Neuronal stem cell (in vitro differentiated cells): ENCODE results near the gene ASH1L.

Source experiments
- DNase-seq: peaks from one replicate; pipeline ENCODE4 v3.0.0-alpha.2; 2013; ENCODE audit warnings: low spot score
- H2AFZ ChIP-seq: one replicate; pipeline ENCODE4 v1.6.1; 2013; ENCODE audit warnings: mild to moderate bottlenecking, low read length, inconsistent platforms
- H2AK5ac ChIP-seq: 2 replicates; pipeline ENCODE4 v1.6.1; 2013; ENCODE audit warnings: low read depth, mild to moderate bottlenecking, inconsistent platforms, low read length, moderate library complexity, mixed read lengths
- H2BK120ac ChIP-seq: 2 replicates; pipeline ENCODE4 v1.6.1; 2013; ENCODE audit warnings: low read depth, mild to moderate bottlenecking, inconsistent platforms, low read length, moderate library complexity, mixed read lengths
- H2BK12ac ChIP-seq: one replicate; pipeline ENCODE4 v1.6.1; 2013; ENCODE audit warnings: low read length, inconsistent platforms
- H2BK15ac ChIP-seq: 2 replicates; pipeline ENCODE4 v1.6.1; 2013; ENCODE audit warnings: mild to moderate bottlenecking, low read length, inconsistent platforms, mixed read lengths
- H2BK5ac ChIP-seq: one replicate; pipeline ENCODE4 v1.6.1; 2013; ENCODE audit warnings: inconsistent platforms, mild to moderate bottlenecking, low read length, moderate library complexity
- H3K14ac ChIP-seq: one replicate; pipeline ENCODE4 v1.6.1; 2013; ENCODE audit warnings: low read length, inconsistent platforms
- H3K18ac ChIP-seq: 2 replicates; pipeline ENCODE4 v1.6.1; 2013; ENCODE audit warnings: low read length, inconsistent platforms
- H3K23ac ChIP-seq: 2 replicates; pipeline ENCODE4 v1.6.1; 2013; ENCODE audit warnings: low read depth, mild to moderate bottlenecking, mixed read lengths, low read length, inconsistent platforms; ENCODE audit not compliant: poor library complexity
- H3K27ac ChIP-seq: replicated peaks from 3 replicates; pipeline ENCODE4 v1.5.1; 2013; ENCODE audit warnings: low read length, inconsistent platforms
- H3K27me3 ChIP-seq, 3 experiments: 2 replicates each; pipeline ENCODE4 v1.6.1; 2013; ENCODE audit warnings: low read length in 3 of 3, mild to moderate bottlenecking in 2 of 3, inconsistent platforms in 1 of 3, low read depth in 1 of 3, mixed read lengths in 1 of 3, moderate library complexity in 1 of 3; ENCODE audit not compliant: control insufficient read depth in 3 of 3, insufficient read depth in 3 of 3
- H3K36me3 ChIP-seq, 2 donors: replicated peaks in 1 of 2; 2 replicates each; pipeline ENCODE4 v1.6.1; 2013; ENCODE audit warnings: low read length in 2 of 2; ENCODE audit not compliant: control insufficient read depth in 2 of 2, insufficient read depth in 2 of 2
- H3K4ac ChIP-seq: 2 replicates; pipeline ENCODE4 v1.6.1; 2013; ENCODE audit warnings: inconsistent platforms, mild to moderate bottlenecking, low read length, moderate library complexity
- H3K4me1 ChIP-seq, 2 donors: 1 replicate in 1 of 2; 2 replicates in 1 of 2; pipeline ENCODE4 v1.6.1; 2013; ENCODE audit warnings: low read length in 2 of 2, low read depth in 1 of 2; ENCODE audit not compliant: control insufficient read depth in 2 of 2, insufficient read depth in 1 of 2
- H3K4me2 ChIP-seq: one replicate; pipeline ENCODE4 v1.6.1; 2013; ENCODE audit warnings: mild to moderate bottlenecking, low read length, inconsistent platforms; ENCODE audit not compliant: insufficient read depth, poor library complexity, severe bottlenecking
- H3K4me3 ChIP-seq, 2 donors: 2 replicates each; pipeline ENCODE4 v1.5.1; 2013; ENCODE audit warnings: low read length in 2 of 2, mild to moderate bottlenecking in 2 of 2, inconsistent platforms in 1 of 2, moderate library complexity in 1 of 2
- H3K79me1 ChIP-seq: one replicate; pipeline ENCODE4 v1.6.1; 2013; ENCODE audit warnings: low read depth, mild to moderate bottlenecking, inconsistent platforms, low read length, moderate library complexity
- H3K9ac ChIP-seq: one replicate; pipeline ENCODE4 v1.6.1; 2013; ENCODE audit warnings: mild to moderate bottlenecking, low read depth, low read length, inconsistent platforms; ENCODE audit not compliant: poor library complexity
- H3K9me3 ChIP-seq, 2 donors: replicated peaks in 1 of 2; 2 replicates each; pipeline versions ENCODE3 to v1.6.1; 2013; ENCODE audit warnings: low read length in 2 of 2, mild to moderate bottlenecking in 2 of 2, inconsistent platforms in 1 of 2, low read depth in 1 of 2, mixed read lengths in 1 of 2, moderate library complexity in 1 of 2; ENCODE audit not compliant: control insufficient read depth in 2 of 2, insufficient read depth in 1 of 2
- H4K8ac ChIP-seq: one replicate; pipeline ENCODE4 v1.6.1; 2013; ENCODE audit warnings: low read depth, mild to moderate bottlenecking, inconsistent platforms, low read length, moderate library complexity
- H4K91ac ChIP-seq: one replicate; pipeline ENCODE4 v1.6.1; 2013; ENCODE audit warnings: low read length, low read depth, mild to moderate bottlenecking, inconsistent platforms; ENCODE audit not compliant: poor library complexity
- WGBS, 2 donors: extraction: QIAGEN DNeasy Blood & Tissue Kit; methylation state at CpG; one replicate each; pipeline ENCODE4 v1.1.7; 2013; ENCODE audit warnings: missing lambda C conversion rate in 2 of 2, mixed read lengths in 1 of 2; ENCODE audit not compliant: insufficient read length in 2 of 2, insufficient replicate concordance in 1 of 2; ENCODE audit errors: extremely low coverage in 2 of 2; 5-methylcytosine and 5-hydroxymethylcytosine counted together

Gene ASH1L

GRCh38 chr1:155526356-155526755, 36.2 kb downstream of the ASH1L start:
- WGBS, 2 donors = no CpG with 5 or more reads among the region's 1 CpG
- H2BK12ac ChIP-seq = no peak overlapping the region
- no peak overlapping the region for H3K18ac ChIP-seq
- H3K4ac ChIP-seq = no peak overlapping the region
- H2BK120ac ChIP-seq = no peak overlapping the region
- H3K4me3 ChIP-seq = no peak overlapping the region
- no peak overlapping the region for H2BK15ac ChIP-seq
- H4K91ac ChIP-seq = no peak overlapping the region
- no peak overlapping the region for H2BK5ac ChIP-seq
- peaks cover 0 to 2% of the 10 kb centered on the region in 2 donors for H3K36me3 ChIP-seq
- no peak overlapping the region for H3K4me2 ChIP-seq
- no peak overlapping the region for H4K8ac ChIP-seq
- peaks cover 3% of the 10 kb centered on the region for H3K79me1 ChIP-seq
- no peak overlapping the region for H3K14ac ChIP-seq
- no peak overlapping the region for H2AFZ ChIP-seq
- H3K27me3 ChIP-seq = no peaks in the 10 kb centered on the region
- H3K9ac ChIP-seq = no peak overlapping the region
- DNase-seq = no peak
- H2AK5ac ChIP-seq = no peak overlapping the region
- no peaks in the 10 kb centered on the region for H3K9me3 ChIP-seq
- no peak overlapping the region for H3K23ac ChIP-seq
- H3K4me1 ChIP-seq = no peaks in the 10 kb centered on the region
- H3K27ac ChIP-seq = no peak overlapping the region

DNA sequence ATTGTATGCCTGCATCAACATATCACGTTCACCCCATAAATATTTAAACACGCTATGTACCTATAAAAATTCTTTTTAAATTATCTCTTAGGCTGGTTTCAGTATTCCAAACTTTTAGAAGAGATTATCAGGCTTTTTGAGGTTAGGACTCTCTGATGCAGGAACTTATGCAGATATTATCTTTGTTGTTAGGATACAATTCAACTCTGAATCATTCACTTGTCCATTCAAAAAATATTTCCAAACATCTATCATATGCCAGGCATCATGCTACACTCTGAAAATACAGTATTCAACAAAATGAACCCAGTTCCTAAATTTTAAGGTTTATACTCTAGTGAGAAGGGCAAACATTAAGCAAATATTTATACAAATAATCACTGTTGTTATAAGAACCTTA, 40.5 kb downstream of the ASH1L start:
- 100% methylated on average over 2 of the region's 2 CpGs; no CpG with 5 or more reads in 1 of the 2 donors for WGBS, 2 donors
- H4K91ac ChIP-seq = no peak overlapping the region

DNA sequence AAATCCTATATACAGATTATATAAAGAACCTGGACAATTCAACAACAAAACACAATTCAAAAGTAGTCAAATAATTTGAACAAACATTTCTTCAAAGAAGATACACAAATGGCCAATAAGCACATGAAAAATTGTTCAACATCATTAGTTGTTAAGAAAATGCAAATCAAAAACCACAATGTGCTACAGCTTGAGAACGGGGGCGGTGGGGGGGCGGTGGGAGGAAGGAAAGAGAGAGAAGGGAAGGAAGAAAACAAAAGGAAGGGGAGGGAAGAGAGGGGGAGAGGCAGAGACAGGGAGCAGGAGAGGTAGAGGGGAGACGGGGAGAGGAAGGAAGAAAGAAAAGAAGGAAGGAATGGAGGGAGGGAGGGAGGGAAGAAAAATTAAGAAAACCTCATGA, 44.1 kb downstream of the ASH1L start:
- Histone ChIP-seq H3K36me3 (peaks cover 0 to 30% of the 10 kb centered on the region in 2 donors), H2BK12ac (no peak overlapping the region), H3K27me3 (no peaks in the 10 kb centered on the region), H2BK5ac (no peak overlapping the region), H3K14ac (no peak overlapping the region), H2BK120ac (no peak overlapping the region), H3K4me2 (no peak overlapping the region), H3K27ac (no peak overlapping the region), H3K18ac (no peak overlapping the region), H4K8ac (no peak overlapping the region), H3K4ac (no peak overlapping the region), H3K23ac (no peak overlapping the region), H2AFZ (no peak overlapping the region), H2AK5ac (no peak overlapping the region), H3K4me1 (no peaks in the 10 kb centered on the region), H2BK15ac (no peak overlapping the region), H4K91ac (no peak overlapping the region), H3K4me3 (no peak overlapping the region), H3K9me3 (peaks cover 0 to 5% of the 10 kb centered on the region in 2 donors), H3K9ac (no peak overlapping the region), H3K79me1 (peaks cover 4% of the 10 kb centered on the region)
- 100% methylated on average over 1 of the region's 4 CpGs; no CpG with 5 or more reads in 1 of the 2 donors for WGBS, 2 donors
- no peak for DNase-seq

More for the DNA sequence above, 40.5 kb downstream of the ASH1L start:
- no peaks in the 10 kb centered on the region for H3K4me1 ChIP-seq
- no peak overlapping the region for H2AK5ac ChIP-seq
- peaks cover 0 to 24% of the 10 kb centered on the region in 2 donors for H3K36me3 ChIP-seq
- H4K8ac ChIP-seq = no peak overlapping the region
- no peak overlapping the region for H2BK12ac ChIP-seq
- no peak overlapping the region for H3K4me3 ChIP-seq
- no peaks in the 10 kb centered on the region for H3K27me3 ChIP-seq
- H3K9me3 ChIP-seq = peaks cover 0 to 4% of the 10 kb centered on the region in 2 donors
- no peak overlapping the region for H3K14ac ChIP-seq
- H2BK120ac ChIP-seq = no peak overlapping the region
- no peak overlapping the region for H3K4me2 ChIP-seq
- no peak overlapping the region for H3K9ac ChIP-seq
- no peak overlapping the region for H3K18ac ChIP-seq
- no peak overlapping the region for H3K4ac ChIP-seq
- no peak overlapping the region for H2BK15ac ChIP-seq
- H3K79me1 ChIP-seq = peaks cover 3% of the 10 kb centered on the region
- H3K27ac ChIP-seq = no peak overlapping the region
- no peak for DNase-seq
- H2BK5ac ChIP-seq = no peak overlapping the region
- H2AFZ ChIP-seq = no peak overlapping the region
- H3K23ac ChIP-seq = no peak overlapping the region

- H3K27ac ChIP-seq = no peak overlapping the region
- H2BK120ac ChIP-seq = no peak overlapping the region
- H3K4me3 ChIP-seq = no peak overlapping the region
- no peak overlapping the region for H2BK15ac ChIP-seq
- H3K79me1 ChIP-seq = peaks cover 8% of the 10 kb centered on the region
- H3K4ac ChIP-seq = no peak overlapping the region
- no CpG with 5 or more reads among the region's 14 CpGs for WGBS, 2 donors
- H3K4me2 ChIP-seq = no peak overlapping the region
- DNase-seq = no peak
- H3K14ac ChIP-seq = no peak overlapping the region
- no peak overlapping the region for H2AFZ ChIP-seq
- no peak overlapping the region for H2BK5ac ChIP-seq
- no peak overlapping the region for H2AK5ac ChIP-seq
- H3K9ac ChIP-seq = no peak overlapping the region
- H4K8ac ChIP-seq = no peak overlapping the region
- H3K18ac ChIP-seq = no peak overlapping the region
- H2BK12ac ChIP-seq = no peak overlapping the region
- no peak overlapping the region for H4K91ac ChIP-seq
- H3K23ac ChIP-seq = no peak overlapping the region
- H3K9me3 ChIP-seq = peaks cover 0 to 5% of the 10 kb centered on the region in 2 donors
- H3K4me1 ChIP-seq = no peaks in the 10 kb centered on the region
- peaks cover 0 to 35% of the 10 kb centered on the region in 2 donors for H3K36me3 ChIP-seq
- H3K27me3 ChIP-seq = no peaks in the 10 kb centered on the region
These were observed 47.9 kb downstream of the ASH1L start for GRCh38 chr1:155514582-155515187.
